Transverse colon (tissue), 4 donors: ENCODE results near the gene VCAM1. TPM values are rescaled to one million over a fixed set of nuclear protein-coding genes. Genes with fewer than 3 reads are reported as not detected.

ENCODE experiments used
- DNase-seq: peaks from one replicate; pipeline ENCODE4 v3.0.0-alpha.2; 2019
- H3K27ac ChIP-seq, 4 donors: fragments of 200-600 bp; sonication (generic); 2 replicates each; pipeline ENCODE4 v1.5.1; 2016 to 2018; ENCODE audit warnings: inconsistent platforms in 4 of 4
- H3K27me3 ChIP-seq: fragments of 200-600 bp; sonication (generic); 2 replicates; pipeline ENCODE4 v1.5.1; 2017; ENCODE audit warnings: inconsistent platforms
- H3K36me3 ChIP-seq, 4 donors: fragments of 200-600 bp; sonication (generic); 2 replicates each; pipeline ENCODE4 v1.5.1; 2017 to 2019; ENCODE audit warnings: inconsistent platforms in 4 of 4
- H3K4me1 ChIP-seq, 4 donors: fragments of 200-600 bp; sonication (generic); 2 replicates each; pipeline ENCODE4 v1.5.1; 2017 to 2020; ENCODE audit warnings: inconsistent platforms in 4 of 4
- H3K4me3 ChIP-seq, 4 donors: fragments of 200-600 bp; sonication (generic); 1 replicate in 1 of 4; 2 replicates in 3 of 4; pipeline versions ENCODE4 v1.5.1 to v1.6.1; 2017 to 2019; ENCODE audit warnings: inconsistent platforms in 4 of 4
- H3K9me3 ChIP-seq, 2 donors: fragments of 200-600 bp; sonication (generic); 2 replicates each; pipeline ENCODE4 v1.5.1; 2017 to 2019; ENCODE audit warnings: inconsistent platforms in 2 of 2
- CTCF ChIP-seq, 5 experiments: fragments of 200-600 bp in 3 of 5; fragments of 450-650 bp in 2 of 5; sonication (generic) in 3 of 5; IDR thresholded peaks; 1 replicate in 2 of 5; 2 replicates in 3 of 5; pipeline ENCODE4 v1.5.1; 2016 to 2017; ENCODE audit warnings: antibody characterized with exemption in 5 of 5, inconsistent platforms in 3 of 5, mild to moderate bottlenecking in 2 of 5, moderate library complexity in 1 of 5
- EP300 ChIP-seq: sonication (generic); formaldehyde crosslinking; IDR thresholded peaks from one replicate; pipeline ENCODE4 v1.6.1; 2017; ENCODE audit warnings: antibody characterized with exemption, low read depth
- POLR2A ChIP-seq: fragments of 450-650 bp; IDR thresholded peaks from one replicate; pipeline ENCODE4 v1.6.1; 2016; ENCODE audit warnings: antibody characterized with exemption, mild to moderate bottlenecking, moderate library complexity
- POLR2AphosphoS5 ChIP-seq, 3 donors: sonication (generic); formaldehyde crosslinking; IDR thresholded peaks; one replicate each; pipeline ENCODE4 v1.6.1; 2016; ENCODE audit warnings: antibody characterized with exemption in 3 of 3
- WGBS, 2 donors: methylation state at CpG; one replicate each; pipeline ENCODE4 v1.1.5; 2018; ENCODE audit warnings: low coverage in 1 of 2; 5-methylcytosine and 5-hydroxymethylcytosine counted together
- in situ Hi-C, 4 donors: fragments of 200-750 bp; cut with MboI; loops; one replicate each; pipeline versions ENCODE4 v1.15.0 to v1.15.1; 2017; ENCODE audit warnings: low sequenced_read_pairs in 3 of 4, low pct_ligation_motif_present in 1 of 4, low pct_unique_long_range_greater_than_20kb in 1 of 4
- intact Hi-C: fragments of 100-400 bp; cut with DNase I; formaldehyde crosslinking; loops from one replicate; pipeline ENCODE4 v1.15.1; 2023; ENCODE audit warnings: low total_unique reads
- total RNA-seq, 4 donors: library from RNA; depleted of rRNA; stranded (reverse); fragments of >200 nt; gene quantifications; one replicate each; pipeline ENCODE4 v1.1.0, GENCODE V29; 2016

VCAM1 gene
- total RNA-seq, 4 donors from 2014 or later = 1.5 to 8.4 (median 5.1) TPM

GRCh38 chr1:100699744-100700143 lies 19.8 kb upstream of the VCAM1 start:
- no peaks in the 10 kb centered on the region for H3K4me1 ChIP-seq
- no peak for TF ChIP-seq CTCF (IDR thresholded peaks at IDR 0.05)
- in situ Hi-C loops (no loop called here), intact Hi-C loops (no loop called here)
- H3K27me3 ChIP-seq = no peaks in the 10 kb centered on the region
- DNase-seq = no peak
- WGBS, 2 donors = 38 to 44% methylated on average over 1 of the region's 1 CpG
- no peak overlapping the region for H3K4me3 ChIP-seq
- no peaks in the 10 kb centered on the region for H3K36me3 ChIP-seq
- no peak overlapping the region for H3K27ac ChIP-seq
- H3K9me3 ChIP-seq = no peaks in the 10 kb centered on the region

- Histone ChIP-seq H3K4me1 (no peaks in the 10 kb centered on the region), H3K27me3 (no peaks in the 10 kb centered on the region), H3K27ac (no peak overlapping the region), H3K4me3 (no peak overlapping the region), H3K36me3 (no peaks in the 10 kb centered on the region), H3K9me3 (no peaks in the 10 kb centered on the region)
- in situ Hi-C loops (no loop called here), intact Hi-C loops (no loop called here)
- TF ChIP-seq POLR2AphosphoS5 (IDR thresholded peaks at IDR 0.05) (no peak), CTCF (IDR thresholded peaks at IDR 0.05) (no peak), POLR2A (no peak), EP300 (no peak)
- DNase-seq = no peak
- WGBS, 2 donors = 82 to 88% methylated on average over 4 of the region's 4 CpGs
Measured at GRCh38 chr1:100700586-100700985, 19.0 kb upstream of the VCAM1 start.

- intact Hi-C loops = no loop called here
- H3K4me3 ChIP-seq = no peak overlapping the region
- no peaks in the 10 kb centered on the region for H3K36me3 ChIP-seq
- in situ Hi-C loops = no loop called here
- 71 to 86% methylated on average over 2 of the region's 2 CpGs for WGBS, 2 donors
- H3K27ac ChIP-seq = no peak overlapping the region
- no peaks in the 10 kb centered on the region for H3K4me1 ChIP-seq
- no peaks in the 10 kb centered on the region for H3K9me3 ChIP-seq
- TF ChIP-seq POLR2A = no peak
- no peak for TF ChIP-seq POLR2AphosphoS5 (IDR thresholded peaks at IDR 0.05)
- TF ChIP-seq EP300 = no peak
- TF ChIP-seq CTCF (IDR thresholded peaks at IDR 0.05) = no peak
- no peak for DNase-seq
- no peaks in the 10 kb centered on the region for H3K27me3 ChIP-seq
Measured at GRCh38 chr1:100703052-100703451, 16.5 kb upstream of the VCAM1 start.

GRCh38 chr1:100703716-100704115 lies 15.8 kb upstream of the VCAM1 start:
- no peak for TF ChIP-seq POLR2AphosphoS5 (IDR thresholded peaks at IDR 0.05)
- no peak for TF ChIP-seq POLR2A
- no peak for TF ChIP-seq EP300
- no peak for TF ChIP-seq CTCF (IDR thresholded peaks at IDR 0.05)
- Histone ChIP-seq H3K36me3 (no peaks in the 10 kb centered on the region), H3K27ac (no peak overlapping the region), H3K27me3 (no peaks in the 10 kb centered on the region), H3K9me3 (no peaks in the 10 kb centered on the region), H3K4me3 (no peak overlapping the region), H3K4me1 (no peaks in the 10 kb centered on the region)
- DNase-seq = no peak
- in situ Hi-C loops = no loop called here
- WGBS, 2 donors = 72 to 86% methylated on average over 2 of the region's 2 CpGs
- intact Hi-C loops = no loop called here
